ENCODE data around the gene IFNL1.

GRCh38 chr19:39270036-39270871, 26.0 kb upstream of the IFNL1 start:
- no peak for TF ChIP-seq POLR2A (IDR thresholded peaks at IDR 0.05; ENCODE audit: low read length)
- TF ChIP-seq GATA1 (IDR thresholded peaks at IDR 0.05; ENCODE audit: low read depth, low read length), result no peak
